ENCODE measurements around the gene GNGT1.

The GNGT1 gene

DNA sequence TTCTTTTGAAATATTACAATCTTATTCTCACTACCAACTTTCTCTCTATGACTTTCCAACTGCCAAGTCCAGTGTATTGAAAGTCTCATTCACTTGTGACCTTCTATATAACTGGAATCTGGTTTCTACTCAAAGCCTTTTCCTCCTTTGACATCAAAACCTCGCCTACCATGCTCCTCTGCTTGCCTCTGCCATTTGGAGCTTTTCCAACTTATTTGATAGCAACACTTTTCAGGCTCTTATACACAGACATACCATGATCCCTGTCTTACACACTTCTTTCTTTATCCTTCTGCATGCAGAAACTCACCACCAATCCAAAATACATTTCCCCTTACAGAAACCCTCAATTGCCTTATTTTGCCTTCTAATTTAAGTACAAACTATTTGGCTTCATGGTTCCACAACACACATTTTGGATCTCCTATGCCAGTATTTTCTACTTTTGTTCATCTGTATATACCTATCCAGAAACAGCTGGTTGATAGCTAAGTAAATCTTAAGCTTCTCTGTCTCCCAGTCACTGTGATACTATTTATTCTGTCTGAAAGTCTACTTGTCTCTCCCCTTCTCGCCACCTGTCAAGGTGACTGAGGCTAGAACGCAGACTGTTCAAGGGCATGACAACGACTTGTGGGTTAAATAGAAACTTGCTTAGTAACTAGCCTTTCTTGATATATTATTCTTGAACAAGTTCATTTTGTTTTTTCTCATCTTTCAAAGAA lies 37.6 kb downstream of the GNGT1 start:
- no peak for DNase-seq (ENCODE audit: low spot score)

GRCh38 chr7:93944673-93945072 lies 38.3 kb downstream of the GNGT1 start:
- no peak for DNase-seq (ENCODE audit: low spot score)

DNA sequence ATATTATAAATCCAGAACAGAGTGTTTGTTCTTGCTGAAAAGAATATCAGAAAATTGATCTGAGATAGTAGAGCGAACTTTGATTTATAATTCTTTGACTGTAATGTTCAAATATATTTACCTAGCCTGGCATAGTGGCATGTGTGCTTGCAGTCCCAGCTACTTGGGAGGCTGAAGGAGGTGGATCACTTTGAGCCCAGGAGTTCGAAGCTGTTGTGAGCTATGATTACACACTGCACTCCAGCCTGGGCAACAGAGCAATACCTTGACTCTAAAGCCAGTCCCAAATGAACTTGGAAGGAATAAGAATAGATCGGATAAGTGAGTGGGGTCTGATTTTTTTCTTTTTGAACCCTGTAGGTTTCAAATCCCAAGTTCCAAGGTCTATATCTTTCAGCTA lies 38.7 kb downstream of the GNGT1 start:
- DNase-seq (ENCODE audit: low spot score) = no peak

GRCh38 chr7:93945756-93946535 lies 39.6 kb downstream of the GNGT1 start:
- no peak for DNase-seq (ENCODE audit: low spot score)

- DNase-seq (ENCODE audit: low spot score) = no peak
These were observed 41.7 kb downstream of the GNGT1 start for GRCh38 chr7:93948106-93948505.

DNA sequence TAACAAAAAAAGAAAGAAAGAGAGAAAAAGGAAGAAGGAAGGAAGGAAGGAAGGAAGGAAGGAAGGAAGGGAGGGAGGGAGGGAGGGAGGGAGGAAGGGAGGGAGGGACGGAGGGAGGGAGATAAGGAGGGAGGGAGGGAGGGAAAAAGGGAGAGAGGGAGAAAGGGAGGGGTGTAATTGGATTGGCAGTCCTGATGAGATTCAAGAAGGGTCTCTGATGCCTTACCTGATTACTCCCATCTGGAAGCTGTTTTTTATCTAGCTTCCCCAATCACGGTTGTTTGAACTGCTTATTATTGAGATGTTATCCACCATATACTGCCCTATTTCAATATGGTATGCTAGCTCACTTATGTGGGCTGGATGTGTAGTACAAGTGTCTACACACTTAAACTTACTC lies 42.5 kb downstream of the GNGT1 start:
- no peak for DNase-seq (ENCODE audit: low spot score)

GRCh38 chr7:93949423-93949822 lies 43.1 kb downstream of the GNGT1 start:
- no peak for DNase-seq (ENCODE audit: low spot score)

GRCh38 chr7:93955304-93955703 lies 48.9 kb downstream of the GNGT1 start:
- no peak for DNase-seq (ENCODE audit: low spot score)

GRCh38 chr7:93957767-93958166 lies 51.4 kb downstream of the GNGT1 start:
- DNase-seq (ENCODE audit: low spot score) = no peak

GRCh38 chr7:93958216-93958615 lies 51.8 kb downstream of the GNGT1 start:
- no peak for DNase-seq (ENCODE audit: low spot score)

- DNase-seq (ENCODE audit: low spot score) = no peak
These were observed 52.3 kb downstream of the GNGT1 start for GRCh38 chr7:93958651-93959050.
